Right ventricle myocardium inferior (tissue), 1 donor: ENCODE measurements around the gene CFAP77. TPM values are rescaled to one million over a fixed set of nuclear protein-coding genes. Genes with fewer than 3 reads are reported as not detected.

Experiments used
- ATAC-seq: fragments of 200-7000 bp; cut with Tn5 transposase; one replicate; pipeline ENCODE4 v1.9.1; 2020; ENCODE audit warnings: mild to moderate bottlenecking, moderate library complexity
- DNase-seq: peaks from one replicate; pipeline ENCODE4 v3.0.0; 2021; ENCODE audit errors: missing footprints
- intact Hi-C: fragments of 100-400 bp; cut with DNase I; formaldehyde crosslinking; loops from one replicate; pipeline ENCODE4 v1.11.0; 2022
- total RNA-seq: library from RNA; stranded (reverse); fragmentation: NEBNext Ultra II Directional; extraction: Animal tissue kit (Norgen Biotek cat#: 25700); gene quantifications from one replicate; pipeline ENCODE4 v1.2.1, GENCODE V29; 2021
- donor health status: DM: no; HTN: yes; CAD: no; lungs with severe emphysema.

Gene CFAP77
- total RNA-seq, 1 donor from 2014 or later: 2.9 TPM

GRCh38 chr9:132582786-132583583 is 173.0 kb downstream of the CFAP77 start:
- no peak for DNase-seq
- ATAC-seq: peak; percentile 5
- intact Hi-C loops: no loop called here

DNA sequence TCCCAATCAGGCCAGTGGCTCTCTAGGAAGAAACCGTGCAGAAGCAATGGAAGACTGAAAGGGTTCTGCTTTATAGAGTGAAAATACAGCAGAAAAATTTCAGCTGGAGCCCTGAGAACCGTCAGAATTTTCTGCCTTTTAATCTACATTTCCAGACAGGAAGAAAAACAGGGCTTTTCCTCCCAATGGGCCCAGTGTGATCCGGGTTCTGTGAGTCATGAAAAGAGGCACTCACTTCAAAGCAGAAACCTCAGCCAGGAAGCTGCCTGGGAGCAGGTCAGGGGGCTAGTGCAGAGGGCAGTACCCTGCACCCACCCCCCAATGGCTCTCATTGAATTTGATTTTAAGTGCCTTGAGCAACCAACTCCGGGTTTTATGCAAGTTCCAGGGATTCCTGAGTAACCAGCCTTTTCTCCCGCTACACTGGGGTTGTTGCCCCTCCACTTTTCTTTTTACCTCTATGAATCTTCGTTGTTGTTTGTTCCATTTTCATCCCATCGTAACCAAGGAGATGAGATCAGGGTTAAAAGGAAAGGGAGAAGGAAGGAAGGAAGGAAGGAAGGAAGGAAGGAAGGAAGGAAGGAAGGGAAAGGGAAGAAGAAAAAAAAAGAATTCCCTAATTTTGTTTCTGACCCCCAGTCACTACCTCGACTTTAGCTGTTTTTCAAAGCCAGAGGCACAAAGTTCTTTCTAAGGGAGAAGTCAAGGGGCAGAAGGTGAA is 173.7 kb downstream of the CFAP77 start:
- intact Hi-C loops: no loop called here
- ATAC-seq (no peak), DNase-seq (no peak)

DNA sequence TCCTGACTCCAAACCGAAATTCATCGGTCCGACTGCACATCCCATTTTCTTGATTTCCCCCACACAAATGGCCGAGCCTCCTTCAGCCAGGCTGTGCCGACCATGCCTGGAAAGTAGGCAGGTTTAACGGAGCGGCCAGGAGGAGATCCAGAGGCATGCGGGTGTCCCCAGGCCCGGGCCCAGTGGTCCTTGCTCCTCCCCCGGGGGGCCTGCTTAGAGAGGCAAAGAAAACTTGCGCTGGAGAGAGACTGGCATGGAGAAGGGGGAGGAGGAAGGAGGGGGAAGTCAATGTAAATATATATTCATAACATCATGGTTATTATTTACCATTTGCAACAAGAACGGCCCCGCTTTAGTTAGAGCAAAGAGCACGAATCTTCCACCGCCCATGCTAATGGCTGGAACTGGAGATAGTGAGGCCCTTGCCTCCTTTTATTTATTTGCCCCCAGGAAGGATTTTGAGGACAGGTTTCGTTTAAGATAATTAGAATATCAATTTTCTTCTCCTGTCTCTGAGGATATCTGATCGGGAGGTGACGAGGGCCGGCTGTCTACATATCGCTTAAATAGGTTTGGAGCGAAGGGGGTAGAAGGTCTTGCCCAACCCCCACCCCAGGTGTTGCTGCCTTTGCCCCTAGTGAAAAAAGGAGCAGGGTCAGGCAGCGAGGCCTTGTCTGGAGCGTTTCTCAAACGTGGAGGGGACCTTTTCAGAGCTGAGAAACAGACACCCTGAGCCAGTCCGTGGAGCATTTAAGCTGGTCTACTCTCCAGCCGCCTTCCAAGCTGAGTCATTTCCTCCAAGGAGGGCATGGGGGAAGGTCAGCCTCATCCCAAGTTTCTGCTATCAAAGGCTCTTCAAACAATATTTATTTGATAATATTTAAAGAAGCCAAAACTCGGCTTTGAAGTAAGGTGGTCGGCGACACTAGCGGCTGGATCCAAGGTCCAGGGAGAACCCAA is 174.9 kb downstream of the CFAP77 start:
- intact Hi-C loops: no loop called here
- no peak for ATAC-seq

DNA sequence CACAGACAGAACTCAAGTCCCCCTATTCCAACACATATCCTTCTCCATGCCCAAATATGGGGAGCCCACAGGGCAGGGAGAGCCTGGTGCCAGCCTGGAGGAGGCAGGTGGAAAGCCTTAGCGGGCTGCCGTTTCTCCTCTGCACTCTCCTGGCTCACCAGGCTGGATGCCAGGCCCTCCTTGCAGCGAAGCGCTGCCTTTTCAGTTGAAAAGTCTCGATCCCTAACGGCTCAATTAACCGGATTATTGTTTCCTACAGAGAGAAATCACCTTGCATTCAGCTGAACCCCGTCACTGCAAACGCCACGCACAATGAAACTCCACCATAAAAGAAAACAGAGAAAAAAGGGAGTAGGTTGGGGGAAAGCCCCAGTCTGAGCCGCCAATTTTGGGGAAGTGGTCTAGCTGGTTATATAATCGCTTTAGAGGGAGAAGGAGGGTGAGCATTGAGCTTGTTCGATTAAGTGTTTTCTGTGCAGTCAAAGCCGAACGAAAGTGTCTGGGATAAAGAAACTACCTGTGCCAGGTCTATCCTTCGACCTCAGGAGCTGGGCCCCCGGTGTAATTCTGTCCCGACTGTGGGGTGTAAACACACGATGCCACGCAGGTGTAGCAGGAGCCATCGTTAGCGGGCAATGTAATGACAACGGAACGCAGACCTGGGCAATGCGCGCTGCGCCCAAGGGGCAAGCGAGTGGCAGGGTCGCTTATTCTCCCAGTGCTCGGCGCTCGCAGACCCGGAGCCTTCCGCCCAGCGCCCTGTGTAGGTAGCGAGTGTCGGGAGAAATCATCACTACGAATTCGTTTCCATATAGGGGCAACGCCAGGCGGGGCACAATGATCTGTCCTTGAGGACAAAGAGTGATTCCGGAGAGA is 176.2 kb downstream of the CFAP77 start:
- DNase-seq (no peak), ATAC-seq (no peak)
- intact Hi-C loops: no loop called here

More for the DNA sequence above, 174.9 kb downstream of the CFAP77 start:
- no peak for DNase-seq

DNA sequence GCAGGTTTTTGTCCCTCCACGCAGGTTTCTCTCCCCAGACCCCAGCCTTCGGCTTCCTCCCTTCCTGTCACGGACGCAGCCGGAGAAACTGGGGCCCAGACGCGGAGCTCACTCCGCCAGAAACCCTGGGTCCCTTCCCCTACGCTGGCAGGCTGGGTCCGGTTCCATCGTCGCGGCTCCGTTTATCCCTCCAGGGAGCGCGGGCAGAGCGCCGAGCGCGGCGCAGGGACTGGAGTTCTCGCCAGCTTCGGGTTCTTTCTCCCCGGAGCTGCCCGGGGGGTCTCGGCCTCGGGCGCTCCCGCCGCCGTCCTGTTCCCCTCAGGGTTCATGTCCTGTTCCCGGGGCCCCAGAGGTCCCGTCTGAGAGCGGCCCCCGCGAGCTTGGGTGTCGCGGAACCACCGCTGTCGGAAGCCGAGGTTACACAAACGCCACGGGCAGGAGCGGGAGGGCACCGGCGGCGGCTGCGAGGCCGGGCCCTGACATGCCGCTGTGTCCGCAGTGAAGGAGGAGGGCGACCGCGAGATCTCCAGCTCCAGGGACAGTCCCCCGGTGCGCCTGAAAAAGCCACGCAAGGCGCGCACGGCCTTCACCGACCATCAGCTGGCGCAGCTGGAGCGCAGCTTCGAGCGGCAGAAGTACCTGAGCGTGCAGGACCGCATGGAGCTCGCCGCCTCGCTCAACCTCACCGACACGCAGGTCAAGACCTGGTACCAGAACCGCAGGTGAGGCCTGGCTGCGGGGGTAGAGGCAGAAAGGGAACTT is 177.0 kb downstream of the CFAP77 start:
- ATAC-seq: no peak
- intact Hi-C loops: no loop called here
- DNase-seq: no peak

- DNase-seq (no peak), ATAC-seq (no peak)
- intact Hi-C loops: no loop called here
Measured at GRCh38 chr9:132587592-132587955, 177.6 kb downstream of the CFAP77 start.

- intact Hi-C loops: no loop called here
- no peak for DNase-seq
- no peak for ATAC-seq
Measured at GRCh38 chr9:132588098-132588497, 178.1 kb downstream of the CFAP77 start.

- no peak for ATAC-seq
- DNase-seq: no peak
- intact Hi-C loops: no loop called here
Measured at GRCh38 chr9:132588501-132589147, 178.6 kb downstream of the CFAP77 start.

DNA sequence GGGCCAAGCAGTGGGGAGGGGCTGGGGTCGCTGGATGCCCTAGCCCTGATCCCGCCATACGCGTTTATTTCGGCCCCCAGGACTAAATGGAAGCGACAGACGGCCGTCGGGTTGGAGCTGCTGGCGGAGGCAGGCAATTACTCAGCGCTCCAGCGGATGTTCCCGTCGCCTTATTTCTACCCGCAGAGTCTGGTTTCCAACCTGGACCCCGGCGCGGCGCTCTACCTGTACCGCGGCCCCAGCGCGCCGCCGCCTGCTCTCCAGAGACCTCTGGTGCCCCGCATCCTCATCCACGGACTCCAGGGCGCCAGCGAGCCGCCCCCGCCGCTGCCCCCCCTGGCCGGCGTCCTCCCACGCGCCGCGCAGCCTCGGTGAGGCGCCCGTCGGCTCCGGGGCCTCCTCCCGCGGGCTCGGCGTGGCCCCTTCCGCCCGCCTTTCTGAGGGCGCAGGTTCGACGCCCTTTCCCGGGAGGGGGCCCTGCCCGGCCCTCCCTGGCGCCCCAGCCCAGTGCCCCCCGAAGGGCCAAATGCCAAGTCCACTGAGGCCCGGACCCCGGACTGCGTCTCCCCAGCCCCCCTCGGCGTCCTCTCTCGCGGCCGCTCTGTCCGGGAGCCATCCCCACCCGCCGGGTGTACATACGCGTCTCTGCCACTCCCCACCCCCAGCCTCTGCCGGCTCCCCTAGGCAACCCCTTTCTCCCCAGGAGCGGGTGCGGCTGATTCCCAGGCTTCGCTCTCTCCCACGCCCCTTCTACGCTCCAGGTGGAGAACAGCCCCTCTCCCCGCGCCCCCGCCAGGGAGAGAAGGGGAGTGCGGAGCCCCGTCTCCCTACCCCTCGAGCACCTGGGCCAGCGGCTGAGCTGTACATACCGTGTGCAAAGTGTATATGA is 179.4 kb downstream of the CFAP77 start:
- DNase-seq (no peak), ATAC-seq (peak; percentile 34)
- intact Hi-C loops: no loop called here

DNA sequence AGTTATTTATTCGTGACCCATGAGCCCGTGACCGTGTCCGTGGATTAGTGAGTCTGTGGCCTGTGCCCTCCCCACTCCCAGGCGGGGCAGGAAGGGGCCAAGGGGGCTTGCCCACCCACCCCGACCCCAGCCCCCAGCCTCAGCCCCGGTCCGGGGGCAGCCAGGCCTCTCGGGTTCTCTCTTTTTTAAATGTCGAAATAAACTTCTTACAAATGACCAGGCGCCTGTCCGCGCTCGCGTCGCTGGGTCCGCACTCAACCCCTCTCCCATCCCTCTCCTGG is 180.0 kb downstream of the CFAP77 start:
- ATAC-seq (no peak), DNase-seq (no peak)
- intact Hi-C loops: no loop called here

DNA sequence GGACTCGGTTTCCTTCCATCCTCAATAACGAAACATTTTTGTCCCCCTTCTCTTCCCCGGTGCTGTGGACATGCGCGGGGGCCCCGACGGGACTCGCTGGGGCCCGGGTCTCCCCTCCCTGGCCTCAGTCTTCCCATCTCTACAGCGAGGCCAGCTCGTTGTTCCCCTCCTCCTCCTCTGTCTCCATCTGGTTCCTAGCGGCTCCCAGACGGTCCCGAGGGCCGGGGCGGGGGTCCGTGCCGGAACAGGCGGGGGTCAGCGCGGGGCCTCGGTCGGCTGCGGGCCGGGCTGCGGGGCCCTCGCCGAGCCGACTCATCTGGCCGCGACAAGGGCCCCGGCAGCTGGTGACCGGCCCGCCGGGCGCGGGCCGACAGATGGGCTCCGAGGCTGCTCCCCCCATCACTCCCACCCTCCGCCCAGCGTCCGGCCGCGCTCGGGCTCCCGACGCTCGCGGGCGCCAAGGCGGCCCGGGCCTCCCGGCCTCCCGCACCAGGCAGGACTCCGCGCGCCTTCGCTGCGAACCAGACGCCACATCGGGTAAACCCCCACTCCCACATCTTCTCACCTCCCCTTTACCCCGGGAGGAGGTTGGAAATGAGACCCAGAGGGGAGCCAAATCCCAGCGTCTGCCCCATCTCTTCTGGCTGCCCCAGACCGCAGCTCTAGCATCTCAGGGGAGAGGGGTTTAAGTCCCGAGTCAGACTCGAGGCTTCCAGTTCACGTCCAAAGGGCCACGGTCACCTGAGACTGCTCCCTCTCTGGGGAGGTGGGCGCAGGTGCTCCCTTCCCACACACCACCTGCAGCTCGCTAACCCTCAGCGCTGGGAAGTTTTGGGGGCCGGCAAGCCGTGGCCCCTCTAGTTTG is 180.5 kb downstream of the CFAP77 start:
- no peak for DNase-seq
- intact Hi-C loops: no loop called here
- no peak for ATAC-seq

GRCh38 chr9:132591244-132591643 is 181.2 kb downstream of the CFAP77 start:
- ATAC-seq: no peak
- DNase-seq: no peak
- intact Hi-C loops: no loop called here

DNA sequence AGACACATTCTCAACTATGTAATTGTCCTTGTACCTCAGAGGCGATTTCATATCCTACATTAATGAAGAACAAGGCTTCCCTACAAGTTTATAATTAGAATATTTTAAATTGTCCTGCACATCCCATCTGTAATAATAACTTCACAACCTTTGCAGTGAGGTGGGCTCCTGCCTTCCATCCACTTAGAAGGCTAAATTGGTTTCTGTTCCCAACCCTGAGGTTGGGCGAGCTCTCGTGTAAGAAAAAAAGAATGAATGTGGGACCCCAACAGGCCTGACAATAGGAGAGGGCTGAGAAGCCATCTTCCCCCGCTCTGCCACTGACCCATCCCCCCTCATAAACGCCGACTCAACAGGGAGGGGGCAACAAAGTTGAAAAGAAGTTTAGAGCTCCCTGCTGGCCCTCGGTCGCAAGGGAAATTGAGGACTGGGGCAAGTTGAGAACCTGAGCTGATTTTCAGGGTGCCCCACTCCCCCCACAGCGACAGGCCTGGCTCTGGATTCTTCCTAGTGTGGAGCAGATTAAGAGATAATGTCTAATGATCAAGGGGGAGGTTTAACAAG is 181.8 kb downstream of the CFAP77 start:
- ATAC-seq (no peak), DNase-seq (no peak)
- intact Hi-C loops: no loop called here

GRCh38 chr9:132592451-132592850 is 182.4 kb downstream of the CFAP77 start:
- no peak for ATAC-seq
- intact Hi-C loops: no loop called here
- no peak for DNase-seq

DNA sequence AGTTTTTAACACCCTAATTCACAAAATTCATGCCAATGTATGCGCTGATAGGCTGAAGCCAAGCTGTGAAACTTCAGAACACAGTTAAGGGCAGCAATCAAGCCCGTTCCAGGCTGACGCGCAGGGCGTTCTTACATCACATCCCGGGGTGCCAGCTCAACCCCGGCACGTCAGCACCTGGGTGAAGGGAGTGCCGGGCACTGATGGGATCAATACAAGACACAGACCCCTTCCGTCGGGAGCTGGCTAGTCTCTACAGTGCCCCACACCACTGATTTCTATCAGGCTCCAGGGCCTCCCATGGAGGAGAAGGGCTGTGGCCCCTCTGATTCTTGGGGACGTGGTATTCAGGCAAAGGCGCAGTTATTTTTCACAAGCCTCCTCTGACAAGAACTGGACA is 184.4 kb downstream of the CFAP77 start:
- no peak for DNase-seq
- no peak for ATAC-seq
- intact Hi-C loops: no loop called here
